H9 (cell line): ENCODE results near the gene ZNF414. TPM values are rescaled to one million over a fixed set of nuclear protein-coding genes. Genes with fewer than 3 reads are reported as not detected.

Experiments used
- DNase-seq: peaks from one replicate; pipeline ENCODE4 v3.0.0-alpha.2; 2017
- H2AFZ ChIP-seq: one replicate; pipeline ENCODE4 v1.6.1; 2013; ENCODE audit warnings: mild to moderate bottlenecking, low read length, control low read depth, moderate library complexity
- H2AK5ac ChIP-seq: 2 replicates; pipeline ENCODE4 v1.6.1; 2013; ENCODE audit warnings: low read length, control low read depth, mixed read lengths; ENCODE audit not compliant: insufficient read length
- H2BK120ac ChIP-seq: one replicate; pipeline ENCODE4 v1.6.1; 2013; ENCODE audit warnings: low read depth, mild to moderate bottlenecking, low read length, control low read depth, inconsistent platforms; ENCODE audit not compliant: poor library complexity, severe bottlenecking
- H2BK12ac ChIP-seq: 2 replicates; pipeline ENCODE4 v1.6.1; 2013; ENCODE audit warnings: low read length, control low read depth, mixed read lengths, low read depth; ENCODE audit not compliant: insufficient read length
- H2BK15ac ChIP-seq: 2 replicates; pipeline ENCODE4 v1.6.1; 2013; ENCODE audit warnings: low read depth, low read length, control low read depth
- H2BK20ac ChIP-seq: one replicate; pipeline ENCODE4 v1.6.1; 2013; ENCODE audit warnings: low read depth, mild to moderate bottlenecking, low read length, control low read depth, inconsistent platforms; ENCODE audit not compliant: poor library complexity, severe bottlenecking
- H2BK5ac ChIP-seq: 2 replicates; pipeline ENCODE4 v1.6.1; 2013; ENCODE audit warnings: low read length, control low read depth, mixed read lengths; ENCODE audit not compliant: insufficient read length
- H3K14ac ChIP-seq: 2 replicates; pipeline ENCODE4 v1.6.1; 2013; ENCODE audit warnings: low read length, control low read depth; ENCODE audit not compliant: insufficient read depth
- H3K18ac ChIP-seq: 2 replicates; pipeline ENCODE4 v1.6.1; 2013; ENCODE audit warnings: low read depth, mild to moderate bottlenecking, mixed read lengths, low read length, control low read depth; ENCODE audit not compliant: insufficient read length
- H3K23ac ChIP-seq: 2 replicates; pipeline ENCODE4 v1.6.1; 2013; ENCODE audit warnings: low read length, control low read depth, mixed read lengths, low read depth; ENCODE audit not compliant: insufficient read length
- H3K23me2 ChIP-seq: 2 replicates; pipeline ENCODE4 v1.6.1; 2013; ENCODE audit warnings: low read depth, mild to moderate bottlenecking, mixed read lengths, low read length, control low read depth; ENCODE audit not compliant: insufficient read length, poor library complexity, severe bottlenecking
- H3K27ac ChIP-seq: 2 replicates; pipeline ENCODE4 v1.5.1; 2013; ENCODE audit warnings: low read length, control low read depth, mixed read lengths, low read depth; ENCODE audit not compliant: insufficient read length
- H3K27me3 ChIP-seq: 2 replicates; pipeline ENCODE4 v1.6.1; 2013; ENCODE audit warnings: low read length, control low read depth, inconsistent platforms; ENCODE audit not compliant: insufficient read depth
- H3K4ac ChIP-seq: 2 replicates; pipeline ENCODE4 v1.6.1; 2013; ENCODE audit warnings: low read depth, mild to moderate bottlenecking, control low read depth, inconsistent platforms, low read length, moderate library complexity
- H3K4me1 ChIP-seq: 2 replicates; pipeline ENCODE4 v1.6.1; 2013; ENCODE audit warnings: low read length, control low read depth, inconsistent platforms; ENCODE audit not compliant: insufficient read depth
- H3K4me2 ChIP-seq: 2 replicates; pipeline ENCODE4 v1.6.1; 2013; ENCODE audit warnings: low read length, control low read depth, mixed read lengths; ENCODE audit not compliant: insufficient read length, insufficient read depth
- H3K56ac ChIP-seq: 2 replicates; pipeline ENCODE4 v1.6.1; 2013; ENCODE audit warnings: low read depth, mild to moderate bottlenecking, mixed read lengths, low read length, control low read depth; ENCODE audit not compliant: insufficient read length
- H3K79me1 ChIP-seq: 2 replicates; pipeline ENCODE4 v1.6.1; 2013; ENCODE audit warnings: low read depth, mild to moderate bottlenecking, moderate library complexity, low read length, control low read depth, inconsistent platforms; ENCODE audit not compliant: insufficient read depth, poor library complexity, severe bottlenecking
- H3K79me2 ChIP-seq: 2 replicates; pipeline ENCODE4 v1.6.1; 2013; ENCODE audit warnings: low read length, control low read depth, inconsistent platforms; ENCODE audit not compliant: insufficient read depth
- H3K9ac ChIP-seq: 2 replicates; pipeline ENCODE4 v1.6.1; 2013; ENCODE audit warnings: low read length, control low read depth, mixed read lengths; ENCODE audit not compliant: insufficient read length; ENCODE audit errors: extremely low read depth
- H3K9me3 ChIP-seq: one replicate; pipeline ENCODE4 v1.6.1; 2013; ENCODE audit warnings: low read depth, low read length, inconsistent platforms; ENCODE audit not compliant: control insufficient read depth
- H3T11ph ChIP-seq: one replicate; pipeline ENCODE4 v1.6.1; 2013; ENCODE audit warnings: mild to moderate bottlenecking, low read length, control low read depth, inconsistent platforms
- H4K20me1 ChIP-seq: one replicate; pipeline ENCODE4 v1.6.1; 2013; ENCODE audit not compliant: control insufficient read depth, insufficient read length, insufficient read depth
- H4K5ac ChIP-seq: 2 replicates; pipeline ENCODE4 v1.6.1; 2013; ENCODE audit warnings: low read depth, mild to moderate bottlenecking, mixed read lengths, low read length, control low read depth; ENCODE audit not compliant: insufficient read length
- H4K8ac ChIP-seq: replicated peaks from 2 replicates; pipeline ENCODE4 v1.6.1; 2013; ENCODE audit warnings: low read length, control low read depth, mixed read lengths, low read depth; ENCODE audit not compliant: insufficient read length
- H4K91ac ChIP-seq: 2 replicates; pipeline ENCODE4 v1.6.1; 2013; ENCODE audit warnings: low read depth, mild to moderate bottlenecking, moderate library complexity, mixed read lengths, low read length, control low read depth; ENCODE audit not compliant: insufficient read length
- H3K27ac Mint-ChIP-seq, 3 experiments: 2 replicates in 2 of 3; 3 replicates in 1 of 3; pipeline ENCODE4 v1.8.0; 2020 to 2021; ENCODE audit warnings: mixed read lengths in 3 of 3, mild to moderate bottlenecking in 1 of 3, moderate library complexity in 1 of 3
- H3K27me3 Mint-ChIP-seq: 2 replicates; pipeline ENCODE4 v1.8.0; 2021; ENCODE audit warnings: low read depth, mild to moderate bottlenecking, moderate library complexity, mixed read lengths
- H3K36me3 Mint-ChIP-seq, 3 experiments: 2 replicates in 2 of 3; 3 replicates in 1 of 3; pipeline ENCODE4 v1.8.0; 2020 to 2021; ENCODE audit warnings: low read depth in 3 of 3, mixed read lengths in 3 of 3; ENCODE audit not compliant: insufficient read depth in 1 of 3
- H3K4me1 Mint-ChIP-seq, 2 experiments: 2 replicates each; pipeline ENCODE4 v1.8.0; 2020; ENCODE audit warnings: mixed read lengths in 2 of 2
- H3K4me3 Mint-ChIP-seq, 2 experiments: 2 replicates in 1 of 2; 3 replicates in 1 of 2; pipeline ENCODE4 v1.8.0; 2020 to 2021; ENCODE audit warnings: mild to moderate bottlenecking in 2 of 2, mixed read lengths in 2 of 2, moderate library complexity in 1 of 2
- H3K9me3 Mint-ChIP-seq, 2 experiments: 2 replicates in 1 of 2; 3 replicates in 1 of 2; pipeline ENCODE4 v1.8.0; 2020; ENCODE audit warnings: mild to moderate bottlenecking in 2 of 2, mixed read lengths in 2 of 2, moderate library complexity in 1 of 2
- WGBS: extraction: QIAGEN DNeasy Blood & Tissue Kit; methylation state at CpG from one replicate; pipeline ENCODE4 v1.1.7; 2013; ENCODE audit warnings: missing lambda C conversion rate, low lambda C conversion rate, mixed read lengths; ENCODE audit not compliant: insufficient read length; ENCODE audit errors: extremely low coverage; 5-methylcytosine and 5-hydroxymethylcytosine counted together
- total RNA-seq: library from RNA; stranded (reverse); gene quantifications from 2 replicates; pipeline ENCODE4 v1.2.1, GENCODE V29; 2021
- TF ChIP-seq, protein P1 (sequence below): fragments of 200-600 bp; sonication (generic); conservative IDR thresholded peaks from 3 replicates; pipeline ENCODE4 v1.8.0; 2021; ENCODE audit warnings: antibody characterized with exemption, mild to moderate bottlenecking

The ZNF414 gene
- total RNA-seq, 1 experiment from 2014 or later: 29.3 TPM

DNA sequence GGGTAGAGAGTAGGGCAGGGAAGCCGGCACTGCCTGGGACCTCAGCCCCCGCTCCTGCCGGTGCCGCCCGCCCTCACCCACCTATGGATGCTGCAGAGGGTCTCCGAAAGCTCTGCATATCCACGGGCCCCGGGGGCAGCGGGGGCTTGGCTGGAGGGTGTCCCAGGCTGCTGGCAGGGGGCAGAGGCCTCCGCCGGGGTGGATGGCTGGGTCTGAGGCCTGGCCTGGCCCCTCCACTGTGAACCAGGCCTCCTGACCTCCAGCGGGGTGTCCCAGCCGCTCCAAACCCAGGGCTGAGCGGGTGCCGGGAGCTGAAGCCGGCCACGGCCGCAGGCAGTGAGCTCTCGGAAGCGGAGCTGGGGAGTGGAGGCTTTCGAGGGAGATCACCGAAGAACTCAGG, 15.7 kb downstream of the ZNF414 start:
- no peak overlapping the region for H2BK20ac ChIP-seq
- H2AFZ ChIP-seq: no peak overlapping the region
- no peaks in the 10 kb centered on the region for H3K9me3 Mint-ChIP-seq
- no peaks in the 10 kb centered on the region for H3K79me1 ChIP-seq
- no peak overlapping the region for H3K9ac ChIP-seq
- no peak overlapping the region for H4K91ac ChIP-seq
- H3T11ph ChIP-seq: no peak overlapping the region
- H3K23ac ChIP-seq: no peak overlapping the region
- no peak overlapping the region for H3K4ac ChIP-seq
- no peaks in the 10 kb centered on the region for H3K23me2 ChIP-seq
- H2BK120ac ChIP-seq: no peak overlapping the region
- no peaks in the 10 kb centered on the region for H3K27me3 Mint-ChIP-seq
- H4K5ac ChIP-seq: no peak overlapping the region
- no peaks in the 10 kb centered on the region for H3K27me3 ChIP-seq
- no peaks in the 10 kb centered on the region for H3K9me3 ChIP-seq
- no peak overlapping the region for H3K18ac ChIP-seq
- no peak overlapping the region for H3K27ac ChIP-seq
- H3K27ac Mint-ChIP-seq: no peak overlapping the region
- no peak overlapping the region for H3K4me3 Mint-ChIP-seq
- H2BK15ac ChIP-seq: no peak overlapping the region
- no CpG with 5 or more reads among the region's 22 CpGs for WGBS
- no peak overlapping the region for H4K8ac ChIP-seq
- peaks cover 9 to 23% of the 10 kb centered on the region in 2 experiments for H3K4me1 Mint-ChIP-seq
- H3K36me3 Mint-ChIP-seq: no peaks in the 10 kb centered on the region; a peak in 1 of 7 replicates
- TF ChIP-seq, protein P1, sequence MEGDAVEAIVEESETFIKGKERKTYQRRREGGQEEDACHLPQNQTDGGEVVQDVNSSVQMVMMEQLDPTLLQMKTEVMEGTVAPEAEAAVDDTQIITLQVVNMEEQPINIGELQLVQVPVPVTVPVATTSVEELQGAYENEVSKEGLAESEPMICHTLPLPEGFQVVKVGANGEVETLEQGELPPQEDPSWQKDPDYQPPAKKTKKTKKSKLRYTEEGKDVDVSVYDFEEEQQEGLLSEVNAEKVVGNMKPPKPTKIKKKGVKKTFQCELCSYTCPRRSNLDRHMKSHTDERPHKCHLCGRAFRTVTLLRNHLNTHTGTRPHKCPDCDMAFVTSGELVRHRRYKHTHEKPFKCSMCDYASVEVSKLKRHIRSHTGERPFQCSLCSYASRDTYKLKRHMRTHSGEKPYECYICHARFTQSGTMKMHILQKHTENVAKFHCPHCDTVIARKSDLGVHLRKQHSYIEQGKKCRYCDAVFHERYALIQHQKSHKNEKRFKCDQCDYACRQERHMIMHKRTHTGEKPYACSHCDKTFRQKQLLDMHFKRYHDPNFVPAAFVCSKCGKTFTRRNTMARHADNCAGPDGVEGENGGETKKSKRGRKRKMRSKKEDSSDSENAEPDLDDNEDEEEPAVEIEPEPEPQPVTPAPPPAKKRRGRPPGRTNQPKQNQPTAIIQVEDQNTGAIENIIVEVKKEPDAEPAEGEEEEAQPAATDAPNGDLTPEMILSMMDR: no peak
- H2BK5ac ChIP-seq: no peak overlapping the region
- H3K4me1 ChIP-seq: no peaks in the 10 kb centered on the region
- H3K14ac ChIP-seq: no peak overlapping the region
- no peaks in the 10 kb centered on the region for H3K79me2 ChIP-seq
- H4K20me1 ChIP-seq: no peaks in the 10 kb centered on the region
- H3K4me2 ChIP-seq: no peak overlapping the region
- DNase-seq: no peak
- no peak overlapping the region for H3K56ac ChIP-seq
- H2BK12ac ChIP-seq: no peak overlapping the region
- no peak overlapping the region for H2AK5ac ChIP-seq
